Type B pancreatic cell (in vitro differentiated cells): Measurements from ENCODE around the gene HBG2. TPM values are rescaled to one million over a fixed set of nuclear protein-coding genes. Genes with fewer than 3 reads are reported as not detected.

ENCODE experiments used
- DNase-seq: peaks from one replicate; pipeline ENCODE4 v3.0.0; 2021; ENCODE audit warnings: mixed read lengths; ENCODE audit not compliant: unreplicated experiment; ENCODE audit errors: extremely low spot score
- H3K27ac Mint-ChIP-seq: 2 replicates; pipeline ENCODE4 v1.8.0; 2021; ENCODE audit warnings: mild to moderate bottlenecking, mixed read lengths
- H3K27me3 Mint-ChIP-seq: 2 replicates; pipeline ENCODE4 v1.8.0; 2021; ENCODE audit warnings: mixed read lengths
- H3K36me3 Mint-ChIP-seq: 2 replicates; pipeline ENCODE4 v1.8.0; 2021; ENCODE audit warnings: mixed read lengths
- H3K4me1 Mint-ChIP-seq: one replicate; pipeline ENCODE4 v1.8.0; 2021; ENCODE audit warnings: mixed read lengths; ENCODE audit not compliant: unreplicated experiment
- H3K4me3 Mint-ChIP-seq: 2 replicates; pipeline ENCODE4 v1.8.0; 2021; ENCODE audit warnings: mild to moderate bottlenecking, mixed read lengths
- H3K9me3 Mint-ChIP-seq: 2 replicates; pipeline ENCODE4 v1.8.0; 2021; ENCODE audit warnings: mixed read lengths
- total RNA-seq: library from RNA; stranded (reverse); gene quantifications from 2 replicates; pipeline ENCODE4 v1.2.1, GENCODE V29; 2021; ENCODE audit warnings: low replicate concordance
- TF ChIP-seq, protein P1 (sequence below): fragments of 200-600 bp; sonication (generic); conservative IDR thresholded peaks from 2 replicates; pipeline ENCODE4 v1.5.0; 2021; ENCODE audit warnings: antibody characterized with exemption, mild to moderate bottlenecking

The HBG2 gene
- total RNA-seq, 1 donor from 2014 or later, result not detected

DNA sequence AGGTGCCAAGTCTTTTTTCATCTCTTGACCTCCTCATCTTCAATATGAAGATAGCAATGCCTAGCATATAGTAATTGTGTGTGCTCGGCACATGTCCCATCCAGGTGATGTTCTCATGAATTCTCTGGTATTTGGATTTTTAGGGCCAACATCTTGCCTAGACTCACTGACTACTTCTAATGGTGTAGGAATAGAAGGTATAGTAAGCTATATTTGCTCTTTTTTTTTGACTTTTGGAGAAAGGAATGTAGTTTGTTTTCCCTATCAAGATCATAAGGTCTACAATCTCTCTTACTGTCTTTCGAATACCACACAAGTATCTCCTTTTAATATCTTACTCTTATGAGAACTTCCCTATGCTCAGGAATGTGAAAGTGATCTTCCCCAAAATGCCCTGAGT is 23.5 kb downstream of the HBG2 start:
- peaks cover 5% of the 10 kb centered on the region for H3K4me1 Mint-ChIP-seq
- peaks cover 4% of the 10 kb centered on the region for H3K27me3 Mint-ChIP-seq
- no peaks in the 10 kb centered on the region for H3K9me3 Mint-ChIP-seq
- no peaks in the 10 kb centered on the region for H3K36me3 Mint-ChIP-seq
- H3K27ac Mint-ChIP-seq, result no peak overlapping the region
- TF ChIP-seq, protein P1, sequence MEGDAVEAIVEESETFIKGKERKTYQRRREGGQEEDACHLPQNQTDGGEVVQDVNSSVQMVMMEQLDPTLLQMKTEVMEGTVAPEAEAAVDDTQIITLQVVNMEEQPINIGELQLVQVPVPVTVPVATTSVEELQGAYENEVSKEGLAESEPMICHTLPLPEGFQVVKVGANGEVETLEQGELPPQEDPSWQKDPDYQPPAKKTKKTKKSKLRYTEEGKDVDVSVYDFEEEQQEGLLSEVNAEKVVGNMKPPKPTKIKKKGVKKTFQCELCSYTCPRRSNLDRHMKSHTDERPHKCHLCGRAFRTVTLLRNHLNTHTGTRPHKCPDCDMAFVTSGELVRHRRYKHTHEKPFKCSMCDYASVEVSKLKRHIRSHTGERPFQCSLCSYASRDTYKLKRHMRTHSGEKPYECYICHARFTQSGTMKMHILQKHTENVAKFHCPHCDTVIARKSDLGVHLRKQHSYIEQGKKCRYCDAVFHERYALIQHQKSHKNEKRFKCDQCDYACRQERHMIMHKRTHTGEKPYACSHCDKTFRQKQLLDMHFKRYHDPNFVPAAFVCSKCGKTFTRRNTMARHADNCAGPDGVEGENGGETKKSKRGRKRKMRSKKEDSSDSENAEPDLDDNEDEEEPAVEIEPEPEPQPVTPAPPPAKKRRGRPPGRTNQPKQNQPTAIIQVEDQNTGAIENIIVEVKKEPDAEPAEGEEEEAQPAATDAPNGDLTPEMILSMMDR, result no peak
- DNase-seq, result no peak
- H3K4me3 Mint-ChIP-seq, result no peak overlapping the region

DNA sequence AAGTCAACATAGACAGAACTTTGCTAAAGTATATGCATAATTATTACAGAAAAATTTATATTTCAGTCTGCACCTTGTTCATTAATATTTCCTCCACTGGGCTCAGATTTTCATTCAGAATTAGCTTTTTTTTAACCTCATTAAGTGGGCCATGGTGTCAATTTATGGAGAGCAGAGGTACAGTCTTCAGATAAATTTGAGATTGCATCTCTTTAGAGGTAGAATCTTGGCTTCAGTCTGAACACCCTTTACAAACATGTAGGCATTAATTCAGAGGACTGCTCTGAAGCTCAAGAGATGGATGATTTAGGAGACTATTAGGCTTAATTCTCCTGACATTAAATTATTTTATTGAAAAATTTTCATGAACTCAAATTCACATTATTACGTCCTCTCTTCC is 24.3 kb downstream of the HBG2 start:
- Mint-ChIP-seq H3K27me3 (no peaks in the 10 kb centered on the region), H3K4me3 (no peak overlapping the region), H3K36me3 (no peaks in the 10 kb centered on the region), H3K4me1 (peaks cover 5% of the 10 kb centered on the region), H3K27ac (no peak overlapping the region), H3K9me3 (no peaks in the 10 kb centered on the region)
- TF ChIP-seq, protein P1, result no peak
- DNase-seq, result no peak

DNA sequence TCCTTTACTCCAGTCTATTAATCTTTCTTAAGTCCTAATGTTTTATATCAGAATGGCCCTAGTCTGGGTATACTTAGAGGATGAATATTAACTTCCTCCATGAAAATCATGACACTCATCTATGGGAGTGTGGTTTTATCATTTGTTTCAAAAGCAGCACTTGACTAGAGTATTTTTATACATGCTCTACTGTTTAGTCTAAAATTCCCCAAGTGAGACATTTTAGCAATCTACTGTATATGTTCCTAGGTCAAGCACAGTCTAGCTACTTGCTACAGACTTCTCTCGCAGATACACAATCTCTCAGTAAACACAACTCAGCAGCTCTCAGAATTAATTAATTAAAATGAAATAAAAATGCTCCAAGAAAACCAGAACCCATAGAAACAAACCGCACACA is 24.8 kb downstream of the HBG2 start:
- Mint-ChIP-seq H3K4me3 (no peak overlapping the region), H3K36me3 (no peaks in the 10 kb centered on the region), H3K27me3 (no peaks in the 10 kb centered on the region), H3K27ac (no peak overlapping the region), H3K9me3 (no peaks in the 10 kb centered on the region), H3K4me1 (peaks cover 5% of the 10 kb centered on the region)
- DNase-seq, result no peak
- TF ChIP-seq, protein P1, result no peak

DNA sequence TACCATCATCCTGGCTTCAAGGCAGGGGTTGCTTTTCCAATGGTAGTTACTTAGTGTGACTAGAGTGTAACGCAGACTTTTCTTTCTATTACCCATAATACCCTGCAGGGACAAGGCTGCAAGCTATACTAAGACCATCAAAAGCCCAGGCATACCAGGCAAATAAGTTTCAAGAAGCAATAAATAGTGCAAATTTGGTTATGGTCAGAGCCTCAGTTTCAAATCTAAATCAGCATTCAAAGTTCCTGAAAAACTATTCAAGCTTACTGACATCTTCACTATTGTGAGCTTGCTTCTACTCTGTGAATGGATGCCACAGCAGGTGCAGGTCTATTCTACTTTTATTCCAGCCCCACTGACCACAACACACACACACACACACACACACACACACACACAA is 25.2 kb downstream of the HBG2 start:
- Mint-ChIP-seq H3K4me3 (no peak overlapping the region), H3K27me3 (no peaks in the 10 kb centered on the region), H3K9me3 (no peaks in the 10 kb centered on the region), H3K4me1 (peaks cover 1% of the 10 kb centered on the region), H3K36me3 (no peaks in the 10 kb centered on the region), H3K27ac (no peak overlapping the region)
- DNase-seq, result no peak
- TF ChIP-seq, protein P1, result no peak

DNA sequence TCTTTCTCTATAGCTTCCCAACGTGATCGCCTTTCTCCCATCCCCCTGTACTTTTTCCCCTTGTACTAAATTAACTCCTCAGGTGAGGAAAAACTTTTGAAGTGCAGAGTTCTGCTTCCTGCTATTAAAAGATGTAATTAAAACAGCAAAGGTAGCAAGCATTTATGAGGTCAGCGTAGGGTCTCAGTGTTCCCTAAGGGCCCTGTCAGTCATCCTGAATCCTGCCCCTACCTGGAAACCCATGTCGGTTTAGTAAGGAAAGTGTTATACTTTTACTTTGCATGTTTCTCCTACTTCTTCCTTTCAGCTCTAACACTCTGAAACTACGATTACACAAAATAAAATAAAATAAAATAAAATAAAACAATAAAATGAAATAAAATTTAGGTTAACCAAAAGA is 26.5 kb downstream of the HBG2 start:
- Mint-ChIP-seq H3K4me1 (no peaks in the 10 kb centered on the region), H3K9me3 (no peaks in the 10 kb centered on the region), H3K27ac (no peak overlapping the region), H3K4me3 (no peak overlapping the region), H3K27me3 (no peaks in the 10 kb centered on the region), H3K36me3 (no peaks in the 10 kb centered on the region)
- TF ChIP-seq, protein P1, result no peak
- DNase-seq, result no peak

DNA sequence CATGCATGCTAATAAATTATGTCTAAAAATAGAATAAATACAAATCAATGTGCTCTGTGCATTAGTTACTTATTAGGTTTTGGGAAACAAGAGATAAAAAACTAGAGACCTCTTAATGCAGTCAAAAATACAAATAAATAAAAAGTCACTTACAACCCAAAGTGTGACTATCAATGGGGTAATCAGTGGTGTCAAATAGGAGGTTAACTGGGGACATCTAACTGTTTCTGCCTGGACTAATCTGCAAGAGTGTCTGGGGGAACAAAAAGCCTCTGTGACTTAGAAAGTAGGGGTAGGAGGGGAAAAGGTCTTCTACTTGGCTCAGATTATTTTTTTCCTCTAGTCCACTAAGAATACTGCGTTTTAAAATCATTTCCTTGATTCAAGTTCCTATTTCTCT is 26.9 kb downstream of the HBG2 start:
- TF ChIP-seq, protein P1, result no peak
- Mint-ChIP-seq H3K27me3 (no peaks in the 10 kb centered on the region), H3K9me3 (no peaks in the 10 kb centered on the region), H3K36me3 (no peaks in the 10 kb centered on the region), H3K27ac (no peak overlapping the region), H3K4me1 (no peaks in the 10 kb centered on the region), H3K4me3 (no peak overlapping the region)
- DNase-seq, result no peak
